MCF 10A (cell line): ENCODE measurements around the gene ZACN. TPM values are rescaled to one million over a fixed set of nuclear protein-coding genes. Genes with fewer than 3 reads are reported as not detected.

Source experiments
- BruUV-seq: library from RNA; stranded (reverse); fragments of 400-500 nt; replicated peaks from 2 replicates; lab custom pipeline; 2021; lab: Mats Ljungman, UMichigan
- CTCF ChIA-PET: fragments of 300-600 bp; sonication (Branson Sonifier 250); formaldehyde crosslinking; extraction: SDS; loops from one replicate; lab custom pipeline; 2021; ENCODE audit warnings: antibody characterized with exemption, inconsistent platforms; lab: Yijun Ruan, JAX
- POLR2A ChIA-PET: fragments of 300-600, 350-650 bp; sonication (Branson Sonifier 250); formaldehyde crosslinking; extraction: SDS; loops from one replicate; lab custom pipeline; 2020; ENCODE audit warnings: antibody characterized with exemption, inconsistent platforms; lab: Yijun Ruan, JAX
- DNase-seq: peaks from one replicate; pipeline ENCODE4 v3.0.0-alpha.2; 2018; ENCODE audit not compliant: unreplicated experiment
- H3K27ac Mint-ChIP-seq: one replicate; pipeline ENCODE4 v1.8.0; 2022; ENCODE audit warnings: mild to moderate bottlenecking, low read depth, mixed read lengths; ENCODE audit not compliant: unreplicated experiment
- H3K27me3 Mint-ChIP-seq: one replicate; pipeline ENCODE4 v1.8.0; 2022; ENCODE audit warnings: mixed read lengths; ENCODE audit not compliant: insufficient read depth, unreplicated experiment
- H3K36me3 Mint-ChIP-seq: one replicate; pipeline ENCODE4 v1.8.0; 2022; ENCODE audit warnings: mild to moderate bottlenecking, moderate library complexity, mixed read lengths; ENCODE audit not compliant: insufficient read depth, unreplicated experiment
- H3K4me1 Mint-ChIP-seq: one replicate; pipeline ENCODE4 v1.8.0; 2022; ENCODE audit warnings: mixed read lengths; ENCODE audit not compliant: insufficient read depth, unreplicated experiment
- H3K4me3 Mint-ChIP-seq: one replicate; pipeline ENCODE4 v1.8.0; 2022; ENCODE audit warnings: mild to moderate bottlenecking, moderate library complexity, mixed read lengths; ENCODE audit not compliant: unreplicated experiment
- H3K9me3 Mint-ChIP-seq: one replicate; pipeline ENCODE4 v1.8.0; 2022; ENCODE audit warnings: mixed read lengths; ENCODE audit not compliant: unreplicated experiment
- intact Hi-C: fragments of 100-400 bp; cut with micrococcal nuclease; formaldehyde crosslinking; loops from 2 replicates; pipeline ENCODE4 v1.14.1; 2022
- total RNA-seq: library from RNA; stranded (reverse); gene quantifications from 2 replicates; pipeline ENCODE4 v1.2.3, GENCODE V29; 2022
- TF ChIP-seq, protein P1 (sequence below): fragments of 200-600 bp; IDR thresholded peaks from one replicate; pipeline ENCODE4 v1.8.0; 2022; ENCODE audit warnings: antibody characterized with exemption, mild to moderate bottlenecking; ENCODE audit not compliant: unreplicated experiment

Gene ZACN
- total RNA-seq, 1 experiment from 2014 or later = not detected

DNA sequence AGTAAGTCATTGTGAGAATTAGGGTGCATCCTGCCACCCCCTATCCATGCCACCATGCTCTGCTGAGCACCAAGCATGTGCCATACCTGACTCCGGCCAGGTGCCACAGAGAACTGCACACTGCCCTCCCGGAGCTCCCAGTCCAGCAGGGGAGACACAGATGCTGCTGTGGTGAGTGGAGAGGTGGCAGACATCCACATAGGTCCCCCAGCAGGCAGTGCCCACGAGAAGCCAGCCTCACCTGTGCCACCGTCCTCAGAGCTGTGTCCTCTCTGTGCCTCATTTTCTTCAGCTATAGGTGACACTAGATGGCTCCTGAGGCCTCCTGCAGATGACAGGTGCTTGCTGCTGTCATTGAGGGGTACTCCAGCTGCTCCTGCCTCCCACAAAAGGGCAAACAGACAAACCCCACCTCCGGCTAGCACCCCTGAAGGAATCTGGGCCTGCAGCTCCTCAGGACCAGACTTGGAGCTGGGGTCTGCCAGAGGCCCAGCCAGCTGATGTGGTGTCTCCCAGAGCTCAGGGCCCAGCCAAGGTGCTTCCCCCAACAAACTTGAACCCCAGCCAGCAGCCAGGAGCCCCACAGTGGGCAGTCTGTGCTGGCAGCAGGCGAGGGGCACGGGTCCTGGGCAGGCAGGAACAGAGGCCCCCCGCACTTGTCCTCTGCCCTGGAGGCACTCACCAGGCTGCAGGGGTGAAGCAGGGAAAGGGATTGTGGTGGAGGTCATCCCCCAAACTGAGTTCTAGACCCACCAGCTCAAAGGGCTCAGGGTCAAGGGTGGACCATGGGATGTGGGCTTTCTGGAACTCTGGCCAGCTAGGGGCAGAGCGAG is 45.0 kb downstream of the ZACN start:
- intact Hi-C loops = no loop called here
- DNase-seq = no peak
- Mint-ChIP-seq H3K9me3 (no peaks in the 10 kb centered on the region), H3K27ac (no peak overlapping the region), H3K4me3 (no peak overlapping the region), H3K27me3 (no peaks in the 10 kb centered on the region), H3K4me1 (no peaks in the 10 kb centered on the region), H3K36me3 (no peaks in the 10 kb centered on the region)
- BruUV-seq = no TSS peak
- TF ChIP-seq, protein P1, sequence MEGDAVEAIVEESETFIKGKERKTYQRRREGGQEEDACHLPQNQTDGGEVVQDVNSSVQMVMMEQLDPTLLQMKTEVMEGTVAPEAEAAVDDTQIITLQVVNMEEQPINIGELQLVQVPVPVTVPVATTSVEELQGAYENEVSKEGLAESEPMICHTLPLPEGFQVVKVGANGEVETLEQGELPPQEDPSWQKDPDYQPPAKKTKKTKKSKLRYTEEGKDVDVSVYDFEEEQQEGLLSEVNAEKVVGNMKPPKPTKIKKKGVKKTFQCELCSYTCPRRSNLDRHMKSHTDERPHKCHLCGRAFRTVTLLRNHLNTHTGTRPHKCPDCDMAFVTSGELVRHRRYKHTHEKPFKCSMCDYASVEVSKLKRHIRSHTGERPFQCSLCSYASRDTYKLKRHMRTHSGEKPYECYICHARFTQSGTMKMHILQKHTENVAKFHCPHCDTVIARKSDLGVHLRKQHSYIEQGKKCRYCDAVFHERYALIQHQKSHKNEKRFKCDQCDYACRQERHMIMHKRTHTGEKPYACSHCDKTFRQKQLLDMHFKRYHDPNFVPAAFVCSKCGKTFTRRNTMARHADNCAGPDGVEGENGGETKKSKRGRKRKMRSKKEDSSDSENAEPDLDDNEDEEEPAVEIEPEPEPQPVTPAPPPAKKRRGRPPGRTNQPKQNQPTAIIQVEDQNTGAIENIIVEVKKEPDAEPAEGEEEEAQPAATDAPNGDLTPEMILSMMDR = no peak
- POLR2A ChIA-PET = interaction anchor here (0.6 to 0.8 kb wide), 2 partner anchors 9 to 40 kb away, joined by 3 read pairs; no protein-coding TSS in a partner anchor
- CTCF ChIA-PET = interaction anchor here (0.6 to 7.2 kb wide), 11 partner anchors 10 to 1952 kb away, joined by 3 to 82 read pairs (median 3); no protein-coding TSS in a partner anchor

DNA sequence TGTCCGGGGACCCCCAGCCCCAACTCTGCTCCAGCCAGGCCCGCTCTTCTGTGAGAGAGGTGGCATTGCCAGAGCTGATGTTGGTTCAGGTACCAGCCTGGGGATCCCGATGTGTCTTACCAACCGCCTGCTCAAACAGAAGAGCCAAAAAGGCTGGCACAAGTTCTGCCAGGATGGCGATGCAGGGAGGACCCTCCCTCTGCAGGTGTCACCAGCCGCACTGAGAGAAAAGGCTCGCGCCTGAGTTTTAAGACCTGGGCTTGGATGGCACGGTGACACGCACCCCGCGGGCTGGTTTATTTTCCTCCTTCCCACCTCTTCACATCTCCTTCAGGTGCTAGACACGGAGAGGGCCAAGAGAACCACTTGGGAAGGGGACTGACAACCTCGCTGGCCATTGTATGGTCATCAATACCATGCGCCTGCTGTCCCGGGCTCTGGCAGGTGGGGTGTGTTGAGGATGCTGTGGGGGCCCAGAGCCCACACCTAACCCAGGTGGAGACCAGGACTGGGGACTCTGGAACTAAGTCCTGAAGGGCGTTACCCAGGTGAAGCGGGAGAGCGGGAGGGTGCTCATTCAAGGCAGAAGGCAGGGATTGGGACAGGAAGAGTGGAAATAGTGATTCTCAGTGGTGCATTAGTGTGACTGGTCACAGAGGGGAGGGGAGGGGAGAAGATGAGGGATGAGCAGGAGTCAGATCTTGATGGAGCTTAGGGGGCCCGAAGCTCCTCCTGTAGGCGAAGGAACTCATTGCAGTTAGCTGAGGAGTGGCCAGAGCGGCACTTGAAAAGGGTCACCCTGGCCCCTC is 45.8 kb downstream of the ZACN start:
- ChIA-PET POLR2A (interaction anchor here (0.6 to 1.9 kb wide), 4 partner anchors 41 to 147 kb away, joined by 3 to 4 read pairs (median 3); no protein-coding TSS in a partner anchor), CTCF (interaction anchor here (0.6 to 7.2 kb wide), 5 partner anchors 10 to 156 kb away, joined by 3 to 82 read pairs (median 3); no protein-coding TSS in a partner anchor)
- Mint-ChIP-seq H3K27me3 (no peaks in the 10 kb centered on the region), H3K36me3 (no peaks in the 10 kb centered on the region), H3K27ac (no peak overlapping the region), H3K9me3 (no peaks in the 10 kb centered on the region), H3K4me1 (no peaks in the 10 kb centered on the region), H3K4me3 (no peak overlapping the region)
- intact Hi-C loops = no loop called here
- BruUV-seq = no TSS peak
- TF ChIP-seq, protein P1 = no peak
- no peak for DNase-seq

DNA sequence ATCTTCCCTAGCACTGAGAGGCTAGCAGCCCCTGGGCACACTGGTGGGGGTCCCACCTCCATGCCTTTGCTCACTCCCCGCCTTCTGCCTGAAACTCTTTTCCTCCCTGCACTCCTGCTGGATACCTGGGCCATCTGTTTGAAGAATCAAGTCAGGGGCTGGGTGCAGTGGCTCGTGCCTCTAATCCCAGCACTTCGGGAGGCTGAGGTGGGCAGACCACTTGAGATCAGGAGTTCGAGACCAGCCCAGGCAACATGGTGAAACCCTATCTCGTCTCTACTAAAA is 46.4 kb downstream of the ZACN start:
- intact Hi-C loops = no loop called here
- ChIA-PET POLR2A (interaction anchor here (0.7 to 1.9 kb wide), 3 partner anchors 59 to 147 kb away, joined by 3 to 4 read pairs (median 3); no protein-coding TSS in a partner anchor), CTCF (interaction anchor here (0.6 to 2.2 kb wide), 3 partner anchors 11 to 155 kb away, joined by 3 to 12 read pairs (median 3); no protein-coding TSS in a partner anchor)
- Mint-ChIP-seq H3K9me3 (no peaks in the 10 kb centered on the region), H3K4me1 (no peaks in the 10 kb centered on the region), H3K36me3 (no peaks in the 10 kb centered on the region), H3K27me3 (no peaks in the 10 kb centered on the region), H3K4me3 (no peak overlapping the region), H3K27ac (no peak overlapping the region)
- DNase-seq = no peak
- TF ChIP-seq, protein P1 = no peak
- BruUV-seq = no TSS peak
